Hypothalamus (tissue), 51 donors: ENCODE measurements around the gene FMO4.
"Not testable (repeated sequence)": the region's sequence is repeated elsewhere in the genome, so short reads cannot be mapped to it uniquely, and the experiment has no call there.

Experiments used
- DNase-seq, 51 donors: peaks; one replicate each; lab custom pipeline; 2025; lab: John Stamatoyannopoulos, UW

Gene FMO4

GRCh38 chr1:171384496-171384895 lies 70.5 kb downstream of the FMO4 start:
- no peak for DNase-seq

DNA sequence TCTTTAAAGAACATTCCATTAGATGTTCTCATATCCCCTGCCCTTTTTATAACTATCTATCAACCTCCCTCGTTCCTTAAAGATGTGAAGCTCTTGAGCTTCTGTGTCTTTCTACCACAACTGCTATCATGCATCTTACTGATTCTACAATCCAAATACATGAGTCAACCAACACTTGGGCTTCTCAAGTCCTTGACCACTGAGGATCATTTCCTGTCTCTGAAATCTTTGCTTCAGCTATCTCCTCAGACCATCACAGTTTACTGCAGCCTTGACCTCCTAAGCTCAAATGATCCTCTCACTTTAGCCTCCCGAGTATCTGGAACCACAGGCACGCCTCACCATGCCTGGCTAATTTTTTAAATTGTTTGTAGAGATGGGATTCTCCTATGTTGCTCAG lies 75.2 kb downstream of the FMO4 start:
- DNase-seq, result no peak

GRCh38 chr1:171390740-171391139 lies 76.8 kb downstream of the FMO4 start:
- not testable (repeated sequence) for DNase-seq
